HepG2 (cell line): ENCODE results near the gene TRIM28. TPM values are rescaled to one million over a fixed set of nuclear protein-coding genes. Genes with fewer than 3 reads are reported as not detected.

Experiments
- ELF3 ChIP-seq: IDR thresholded peaks from 2 replicates; pipeline ENCODE4 v1.6.1; 2016; ENCODE audit warnings: missing genetic modification reagents, missing compliant biosample characterization
- FOXP1 ChIP-seq, 2 experiments: fragments of 450-650 bp in 1 of 2; IDR thresholded peaks; 2 replicates each; pipeline ENCODE4 v1.6.1; 2017 to 2018; ENCODE audit warnings: antibody characterized with exemption in 1 of 2
- HINFP ChIP-seq: sonication (generic); formaldehyde crosslinking; IDR thresholded peaks from 2 replicates; pipeline ENCODE4 v1.4.0; 2020; ENCODE audit warnings: low read depth, mild to moderate bottlenecking, missing genetic modification reagents
- KLF11 ChIP-seq: IDR thresholded peaks from 2 replicates; pipeline ENCODE4 v1.6.1; 2016; ENCODE audit warnings: missing compliant biosample characterization
- LRRFIP1 ChIP-seq: sonication (generic); formaldehyde crosslinking; conservative IDR thresholded peaks from 2 replicates; pipeline ENCODE4 v1.4.0; 2020; ENCODE audit warnings: missing genetic modification reagents
- MED1 ChIP-seq: sonication (generic); formaldehyde crosslinking; IDR thresholded peaks from 2 replicates; pipeline ENCODE4 v1.4.0; 2020; ENCODE audit warnings: missing genetic modification reagents
- TEAD2 ChIP-seq: sonication (generic); formaldehyde crosslinking; IDR thresholded peaks from 2 replicates; pipeline ENCODE4 v1.9.0; 2021; ENCODE audit warnings: missing genetic modification reagents
- TIGD3 ChIP-seq: sonication (generic); formaldehyde crosslinking; IDR thresholded peaks from 2 replicates; pipeline ENCODE4 v1.5.1; 2020; ENCODE audit warnings: mild to moderate bottlenecking, missing genetic modification reagents, borderline replicate concordance
- TRIM24 ChIP-seq: sonication (generic); formaldehyde crosslinking; IDR thresholded peaks from 2 replicates; pipeline ENCODE4 v1.8.0; 2022; ENCODE audit warnings: mild to moderate bottlenecking, missing genetic modification reagents
- ZHX1 ChIP-seq: sonication (generic); formaldehyde crosslinking; IDR thresholded peaks from 2 replicates; pipeline ENCODE4 v1.8.1; 2022; ENCODE audit warnings: low read depth, mild to moderate bottlenecking, missing genetic modification reagents
- ZNF17 ChIP-seq: sonication (generic); formaldehyde crosslinking; IDR thresholded peaks from 2 replicates; pipeline ENCODE4 v1.5.0; 2020; ENCODE audit warnings: mild to moderate bottlenecking, missing genetic modification reagents
- ZNF20 ChIP-seq: sonication (generic); formaldehyde crosslinking; IDR thresholded peaks from 2 replicates; pipeline ENCODE4 v1.4.0; 2020; ENCODE audit warnings: mild to moderate bottlenecking, moderate library complexity, missing genetic modification reagents
- ZNF281 ChIP-seq: sonication (generic); formaldehyde crosslinking; IDR thresholded peaks from 2 replicates; pipeline ENCODE4 v1.4.0; 2020; ENCODE audit warnings: missing genetic modification reagents, borderline replicate concordance
- ZNF343 ChIP-seq: sonication (generic); formaldehyde crosslinking; IDR thresholded peaks from 2 replicates; pipeline ENCODE4 v1.4.0; 2020; ENCODE audit warnings: mild to moderate bottlenecking, missing genetic modification reagents
- ZNF572 ChIP-seq: sonication (generic); formaldehyde crosslinking; IDR thresholded peaks from 2 replicates; pipeline ENCODE4 v1.5.1; 2020; ENCODE audit warnings: mild to moderate bottlenecking, missing genetic modification reagents
- ZNF576 ChIP-seq: sonication (generic); formaldehyde crosslinking; IDR thresholded peaks from 2 replicates; pipeline ENCODE4 v1.4.0; 2020; ENCODE audit warnings: mild to moderate bottlenecking, missing genetic modification reagents
- polyA plus RNA-seq, 8 experiments: library from polyadenylated mRNA; depleted of rRNA in 3 of 8; stranded (reverse) in 7 of 8; unstranded in 1 of 8; fragments of >200 nt; fragmentation: Illumina TruSeq in 4 of 8; extraction: Trizol in 4 of 8; gene quantifications; 2 replicates each; pipeline versions ENCODE4 v1.2.1 to v1.2.3, GENCODE V29; 2011 to 2016; ENCODE audit warnings: low read depth in 4 of 8, missing spikeins in 1 of 8, mixed read lengths in 1 of 8; ENCODE audit not compliant: insufficient read depth in 1 of 8
- total RNA-seq, 5 experiments: library from RNA; depleted of rRNA; stranded (reverse); fragments of >200 nt; fragmentation: Illumina TruSeq; extraction: Trizol; gene quantifications; 2 replicates each; pipeline ENCODE4 v1.2.3, GENCODE V29; 2016; ENCODE audit warnings: low read depth in 1 of 5

TRIM28 gene
- total and polyA plus RNA-seq, 2 of the 13 experiments (the other 11 are each of a cell fraction or from before 2014, with no cell fraction given): 361 to 439 TPM

GRCh38 chr19:58519355-58520256 lies 24.3 kb upstream of the TRIM28 start, which contains the start of gene ZBTB45 (continued):
- TF ChIP-seq ZNF281: peak; percentile 57; the same call in 1 of the 2 replicates
- no peak; the same call in 1 of the 2 replicates for TF ChIP-seq TIGD3 (CRISPR knock-in tag)
- no peak for TF ChIP-seq TEAD2 (CRISPR knock-in tag)
- TF ChIP-seq ZNF343: peak; percentile 76; the same call in 1 of the 2 replicates
- TF ChIP-seq ZNF20: 0 out of 2 replicates have a peak, but pooled peaks have one; percentile 3
- peak; percentile 95 for TF ChIP-seq ELF3 (CRISPR knock-in tag)
- no peak for TF ChIP-seq FOXP1 (IDR thresholded peaks at IDR 0.05)
- peak; percentile 30; the same call in 1 of the 2 replicates for TF ChIP-seq FOXP1 (CRISPR knock-in tag; IDR thresholded peaks at IDR 0.05)
- TF ChIP-seq ZNF17 (CRISPR knock-in tag): no peak
- peak; percentile 97 for TF ChIP-seq ZHX1 (CRISPR knock-in tag)
- 0 out of 2 replicates have a peak, but pooled peaks have one; percentile 71 for TF ChIP-seq LRRFIP1 (CRISPR knock-in tag)
- no peak; the same call in 1 of the 2 replicates for TF ChIP-seq ZNF576 (CRISPR knock-in tag)
- TF ChIP-seq TRIM24 (CRISPR knock-in tag): no peak
- 0 out of 2 replicates have a peak, but pooled peaks have one; percentile 81 for TF ChIP-seq ZNF572 (CRISPR knock-in tag)
- TF ChIP-seq KLF11 (CRISPR knock-in tag): peak; percentile 78; the same call in 1 of the 2 replicates
- peak; percentile 92 for TF ChIP-seq MED1 (CRISPR knock-in tag)
- peak; percentile 88 for TF ChIP-seq HINFP (CRISPR knock-in tag)
